SK-N-SH treated with all-trans-retinoic acid at 6 μM for 48 hours (cell line): ENCODE data around the gene OXNAD1.

Experiments used
- ATAC-seq: fragments of 200-7000 bp; cut with Tn5 transposase; 3 replicates; pipeline ENCODE4 v1.9.1; 2020; ENCODE audit warnings: mild to moderate bottlenecking, moderate library complexity
- ARNTL ChIP-seq: fragments of 450-650 bp; formaldehyde crosslinking; IDR thresholded peaks from 2 replicates; pipeline ENCODE4 v1.5.0; 2020; ENCODE audit warnings: low read depth, mild to moderate bottlenecking, moderate library complexity, borderline replicate concordance
- BACH2 ChIP-seq: fragments of 250-450 bp; sonication (Bioruptor Pico); IDR thresholded peaks from 2 replicates; pipeline ENCODE4 v1.9.0; 2021; ENCODE audit warnings: mild to moderate bottlenecking, borderline replicate concordance
- CSDC2 ChIP-seq: fragments of 250-450 bp; sonication (Bioruptor Pico); IDR thresholded peaks from 2 replicates; pipeline ENCODE4 v1.5.0; 2020; ENCODE audit warnings: mild to moderate bottlenecking, moderate library complexity
- ESRRG ChIP-seq: fragments of 250-450 bp; sonication (Bioruptor Pico); IDR thresholded peaks from 2 replicates; pipeline ENCODE4 v1.6.1; 2021; ENCODE audit warnings: mild to moderate bottlenecking
- GLIS3 ChIP-seq: fragments of 250-450 bp; sonication (Bioruptor Pico); IDR thresholded peaks from 2 replicates; pipeline ENCODE4 v1.5.0; 2020; ENCODE audit warnings: mild to moderate bottlenecking, moderate library complexity
- ISL1 ChIP-seq: fragments of 250-450 bp; sonication (Bioruptor Pico); IDR thresholded peaks from 2 replicates; pipeline ENCODE4 v2.1.2; 2022; ENCODE audit warnings: mild to moderate bottlenecking, moderate library complexity
- OSR1 ChIP-seq: fragments of 250-450 bp; sonication (Bioruptor Pico); IDR thresholded peaks from 2 replicates; pipeline ENCODE4 v1.8.0; 2022; ENCODE audit warnings: moderate library complexity, mild to moderate bottlenecking, inconsistent platforms
- PPARA ChIP-seq: fragments of 250-450 bp; sonication (Bioruptor Pico); IDR thresholded peaks from 2 replicates; pipeline ENCODE4 v1.5.0; 2020; ENCODE audit warnings: mild to moderate bottlenecking, borderline replicate concordance
- RARB ChIP-seq: fragments of 250-450 bp; sonication (Bioruptor Pico); IDR thresholded peaks from 2 replicates; pipeline ENCODE4 v1.8.0; 2021; ENCODE audit warnings: mild to moderate bottlenecking, moderate library complexity
- SNAI2 ChIP-seq: fragments of 250-450 bp; sonication (Bioruptor Pico); IDR thresholded peaks from 2 replicates; pipeline ENCODE4 v1.5.0; 2020; ENCODE audit warnings: mild to moderate bottlenecking, moderate library complexity
- TCF4 ChIP-seq: fragments of 250-450 bp; sonication (Bioruptor Pico); IDR thresholded peaks from 2 replicates; pipeline ENCODE4 v1.8.0; 2021; ENCODE audit warnings: mild to moderate bottlenecking, moderate library complexity, borderline replicate concordance
- TOX ChIP-seq: fragments of 250-450 bp; sonication (Bioruptor Pico); IDR thresholded peaks from 2 replicates; pipeline ENCODE4 v1.8.0; 2021; ENCODE audit warnings: mild to moderate bottlenecking, moderate library complexity, borderline replicate concordance
- TSHZ2 ChIP-seq: fragments of 250-450 bp; sonication (Bioruptor Pico); IDR thresholded peaks from 2 replicates; pipeline ENCODE4 v1.5.0; 2020; ENCODE audit warnings: mild to moderate bottlenecking, moderate library complexity
- ZFP3 ChIP-seq: fragments of 250-450 bp; sonication (Bioruptor Pico); IDR thresholded peaks from 2 replicates; pipeline ENCODE4 v1.5.0; 2020; ENCODE audit warnings: mild to moderate bottlenecking, moderate library complexity
- ZFP30 ChIP-seq: fragments of 450-650 bp; formaldehyde crosslinking; IDR thresholded peaks from 2 replicates; pipeline ENCODE4 v1.5.0; 2022; ENCODE audit warnings: mild to moderate bottlenecking, moderate library complexity
- ZNF565 ChIP-seq: fragments of 450-650 bp; formaldehyde crosslinking; conservative IDR thresholded peaks from 2 replicates; pipeline ENCODE4 v1.5.0; 2020; ENCODE audit warnings: low read depth, mild to moderate bottlenecking, moderate library complexity
- ZNF70 ChIP-seq: fragments of 450-650 bp; formaldehyde crosslinking; IDR thresholded peaks from 2 replicates; pipeline ENCODE4 v1.5.0; 2020; ENCODE audit warnings: mild to moderate bottlenecking, moderate library complexity
- ZNF8 ChIP-seq: fragments of 450-650 bp; formaldehyde crosslinking; IDR thresholded peaks from 2 replicates; pipeline ENCODE4 v1.5.0; 2020; ENCODE audit warnings: mild to moderate bottlenecking, moderate library complexity
- TF ChIP-seq, protein P1 (sequence below): fragments of 250-450 bp; sonication (Bioruptor Pico); IDR thresholded peaks from 2 replicates; pipeline ENCODE4 v1.5.1; 2020; ENCODE audit warnings: low read depth, mild to moderate bottlenecking, moderate library complexity
- TF ChIP-seq, protein P2 (sequence below): fragments of 250-450 bp; sonication (Bioruptor Pico); IDR thresholded peaks from 2 replicates; pipeline ENCODE4 v1.8.0; 2021; ENCODE audit warnings: low read depth, mild to moderate bottlenecking, moderate library complexity, borderline replicate concordance
- TF ChIP-seq, protein P3 (sequence below): fragments of 250-450 bp; sonication (Bioruptor Pico); IDR thresholded peaks from 2 replicates; pipeline ENCODE4 v1.5.1; 2021; ENCODE audit warnings: mild to moderate bottlenecking, moderate library complexity

The OXNAD1 gene

DNA sequence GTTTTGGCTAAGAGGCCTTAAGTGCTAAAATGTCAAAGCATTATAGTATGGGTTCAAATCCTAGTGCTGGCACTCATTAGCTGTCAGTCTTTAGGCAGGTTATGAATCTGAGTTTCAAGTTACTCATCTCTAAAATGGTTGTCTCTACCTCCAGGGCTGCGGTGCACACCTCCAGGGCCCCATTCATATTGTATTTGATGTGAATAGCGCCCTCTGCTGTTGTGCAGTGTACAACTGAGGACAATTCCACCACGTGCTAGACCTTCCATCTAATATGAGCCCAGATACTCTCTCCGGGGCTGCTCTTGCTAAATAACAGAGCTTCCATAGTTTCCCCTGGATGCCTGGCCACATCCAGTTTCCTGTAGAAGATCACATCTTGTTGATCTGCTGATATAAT lies 54.3 kb downstream of the OXNAD1 start:
- TF ChIP-seq, protein P1, sequence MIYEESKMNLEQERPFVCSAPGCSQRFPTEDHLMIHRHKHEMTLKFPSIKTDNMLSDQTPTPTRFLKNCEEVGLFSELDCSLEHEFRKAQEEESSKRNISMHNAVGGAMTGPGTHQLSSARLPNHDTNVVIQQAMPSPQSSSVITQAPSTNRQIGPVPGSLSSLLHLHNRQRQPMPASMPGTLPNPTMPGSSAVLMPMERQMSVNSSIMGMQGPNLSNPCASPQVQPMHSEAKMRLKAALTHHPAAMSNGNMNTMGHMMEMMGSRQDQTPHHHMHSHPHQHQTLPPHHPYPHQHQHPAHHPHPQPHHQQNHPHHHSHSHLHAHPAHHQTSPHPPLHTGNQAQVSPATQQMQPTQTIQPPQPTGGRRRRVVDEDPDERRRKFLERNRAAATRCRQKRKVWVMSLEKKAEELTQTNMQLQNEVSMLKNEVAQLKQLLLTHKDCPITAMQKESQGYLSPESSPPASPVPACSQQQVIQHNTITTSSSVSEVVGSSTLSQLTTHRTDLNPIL, result no peak
- TF ChIP-seq ZFP3 (no peak), GLIS3 (no peak), SNAI2 (no peak), RARB (CRISPR knock-in tag) (no peak), ARNTL (no peak), TOX (CRISPR knock-in tag) (no peak), CSDC2 (CRISPR knock-in tag) (no peak), TCF4 (CRISPR knock-in tag) (no peak), TSHZ2 (CRISPR knock-in tag) (no peak), ZNF70 (no peak), ZFP30 (CRISPR knock-in tag) (no peak), ISL1 (CRISPR knock-in tag) (no peak), PPARA (CRISPR knock-in tag) (no peak), BACH2 (no peak), ESRRG (CRISPR knock-in tag) (no peak)
- TF ChIP-seq, protein P2, sequence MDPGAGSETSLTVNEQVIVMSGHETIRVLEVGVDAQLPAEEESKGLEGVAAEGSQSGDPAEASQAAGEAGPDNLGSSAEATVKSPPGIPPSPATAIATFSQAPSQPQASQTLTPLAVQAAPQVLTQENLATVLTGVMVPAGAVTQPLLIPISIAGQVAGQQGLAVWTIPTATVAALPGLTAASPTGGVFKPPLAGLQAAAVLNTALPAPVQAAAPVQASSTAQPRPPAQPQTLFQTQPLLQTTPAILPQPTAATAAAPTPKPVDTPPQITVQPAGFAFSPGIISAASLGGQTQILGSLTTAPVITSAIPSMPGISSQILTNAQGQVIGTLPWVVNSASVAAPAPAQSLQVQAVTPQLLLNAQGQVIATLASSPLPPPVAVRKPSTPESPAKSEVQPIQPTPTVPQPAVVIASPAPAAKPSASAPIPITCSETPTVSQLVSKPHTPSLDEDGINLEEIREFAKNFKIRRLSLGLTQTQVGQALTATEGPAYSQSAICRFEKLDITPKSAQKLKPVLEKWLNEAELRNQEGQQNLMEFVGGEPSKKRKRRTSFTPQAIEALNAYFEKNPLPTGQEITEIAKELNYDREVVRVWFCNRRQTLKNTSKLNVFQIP (CRISPR knock-in tag), result no peak
- TF ChIP-seq, protein P3, sequence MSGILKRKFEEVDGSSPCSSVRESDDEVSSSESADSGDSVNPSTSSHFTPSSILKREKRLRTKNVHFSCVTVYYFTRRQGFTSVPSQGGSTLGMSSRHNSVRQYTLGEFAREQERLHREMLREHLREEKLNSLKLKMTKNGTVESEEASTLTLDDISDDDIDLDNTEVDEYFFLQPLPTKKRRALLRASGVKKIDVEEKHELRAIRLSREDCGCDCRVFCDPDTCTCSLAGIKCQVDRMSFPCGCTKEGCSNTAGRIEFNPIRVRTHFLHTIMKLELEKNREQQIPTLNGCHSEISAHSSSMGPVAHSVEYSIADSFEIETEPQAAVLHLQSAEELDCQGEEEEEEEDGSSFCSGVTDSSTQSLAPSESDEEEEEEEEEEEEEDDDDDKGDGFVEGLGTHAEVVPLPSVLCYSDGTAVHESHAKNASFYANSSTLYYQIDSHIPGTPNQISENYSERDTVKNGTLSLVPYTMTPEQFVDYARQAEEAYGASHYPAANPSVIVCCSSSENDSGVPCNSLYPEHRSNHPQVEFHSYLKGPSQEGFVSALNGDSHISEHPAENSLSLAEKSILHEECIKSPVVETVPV (CRISPR knock-in tag), result no peak
- ATAC-seq, result peak; percentile 46; the same call in 1 of the 3 replicates

- TF ChIP-seq, protein P1, result no peak
- no peak for ATAC-seq
These were observed 54.7 kb downstream of the OXNAD1 start for GRCh38 chr3:16319723-16320122.

DNA sequence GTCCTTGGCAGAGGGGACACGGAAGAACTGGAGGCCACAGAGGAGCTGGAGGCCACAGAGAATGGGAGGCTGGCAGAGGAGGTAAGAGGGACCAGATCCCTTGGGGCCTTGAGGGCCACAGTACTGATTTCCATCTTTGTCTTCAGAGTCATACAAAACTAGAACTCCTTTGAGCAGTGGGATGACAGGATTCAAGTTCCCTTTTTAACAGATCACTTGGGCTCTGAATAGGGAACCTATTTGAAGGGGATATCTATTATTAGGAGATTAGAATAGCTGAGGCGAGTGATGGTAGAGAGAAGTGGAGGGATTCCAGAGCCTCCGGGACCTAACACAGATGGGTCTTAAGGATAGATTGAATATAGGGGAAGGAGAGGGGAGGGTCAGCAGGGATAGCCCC lies 55.7 kb downstream of the OXNAD1 start:
- no peak for TF ChIP-seq ESRRG (CRISPR knock-in tag)
- TF ChIP-seq, protein P2 (CRISPR knock-in tag), result no peak
- TF ChIP-seq ZNF70, result no peak
- no peak for TF ChIP-seq ZNF8
- TF ChIP-seq, protein P1, result no peak
- TF ChIP-seq SNAI2, result no peak
- no peak for TF ChIP-seq ARNTL
- TF ChIP-seq ISL1 (CRISPR knock-in tag), result no peak
- no peak for TF ChIP-seq ZFP30 (CRISPR knock-in tag)
- no peak for TF ChIP-seq ZFP3
- no peak for TF ChIP-seq TCF4 (CRISPR knock-in tag)
- TF ChIP-seq PPARA (CRISPR knock-in tag), result no peak
- TF ChIP-seq OSR1 (CRISPR knock-in tag), result no peak
- TF ChIP-seq ZNF565 (CRISPR knock-in tag), result no peak
- no peak for ATAC-seq
